ENCODE results near the gene ESPN. TPM values are rescaled to one million over a fixed set of nuclear protein-coding genes. Genes with fewer than 3 reads are reported as not detected.
"Not testable (repeated sequence)": the region's sequence is repeated elsewhere in the genome, so short reads cannot be mapped to it uniquely, and the experiment has no call there.

Gene ESPN
- total RNA-seq, 1 experiment from 2014 or later, result 8.5 TPM

- intact Hi-C loops (cut with micrococcal nuclease; ENCODE audit: unreplicated experiment), result no loop called here
Observed at GRCh38 chr1:6426972-6427350, 2.4 kb downstream of the ESPN start.

GRCh38 chr1:6427441-6428390 lies 3.1 kb downstream of the ESPN start:
- DNase-seq (ENCODE audit: low read depth, low spot score) (no peak), ATAC-seq (peak; percentile 14; the same call in 1 of the 2 replicates)
- H3K4me3 ChIP-seq (ENCODE audit: low read depth in 2 of 2, low read length in 2 of 2), result no peak overlapping the region
- ChIA-PET POLR2A (interaction anchor here (0.7 kb wide), 1 partner anchor 140 kb away, joined by 3 read pairs; no protein-coding TSS in a partner anchor), CTCF (interaction anchor here (1.6 kb wide), 1 partner anchor 10 kb away, joined by 35 read pairs; no protein-coding TSS in a partner anchor)
- H3K4me1 ChIP-seq (ENCODE audit: control insufficient read depth, insufficient read depth, low read length), result peaks cover 26% of the 10 kb centered on the region
- TF ChIP-seq TCF7L2 (IDR thresholded peaks at IDR 0.05; ENCODE audit: low read depth, low read length) (no peak), CTCF (IDR thresholded peaks at IDR 0.05) (no peak), SIN3A (IDR thresholded peaks at IDR 0.05; ENCODE audit: borderline replicate concordance, insufficient read depth, low read depth, low read length) (no peak), POLR2AphosphoS5 (IDR thresholded peaks at IDR 0.05; ENCODE audit: low read depth, low read length) (no peak)
- TF ChIP-seq, protein P1, sequence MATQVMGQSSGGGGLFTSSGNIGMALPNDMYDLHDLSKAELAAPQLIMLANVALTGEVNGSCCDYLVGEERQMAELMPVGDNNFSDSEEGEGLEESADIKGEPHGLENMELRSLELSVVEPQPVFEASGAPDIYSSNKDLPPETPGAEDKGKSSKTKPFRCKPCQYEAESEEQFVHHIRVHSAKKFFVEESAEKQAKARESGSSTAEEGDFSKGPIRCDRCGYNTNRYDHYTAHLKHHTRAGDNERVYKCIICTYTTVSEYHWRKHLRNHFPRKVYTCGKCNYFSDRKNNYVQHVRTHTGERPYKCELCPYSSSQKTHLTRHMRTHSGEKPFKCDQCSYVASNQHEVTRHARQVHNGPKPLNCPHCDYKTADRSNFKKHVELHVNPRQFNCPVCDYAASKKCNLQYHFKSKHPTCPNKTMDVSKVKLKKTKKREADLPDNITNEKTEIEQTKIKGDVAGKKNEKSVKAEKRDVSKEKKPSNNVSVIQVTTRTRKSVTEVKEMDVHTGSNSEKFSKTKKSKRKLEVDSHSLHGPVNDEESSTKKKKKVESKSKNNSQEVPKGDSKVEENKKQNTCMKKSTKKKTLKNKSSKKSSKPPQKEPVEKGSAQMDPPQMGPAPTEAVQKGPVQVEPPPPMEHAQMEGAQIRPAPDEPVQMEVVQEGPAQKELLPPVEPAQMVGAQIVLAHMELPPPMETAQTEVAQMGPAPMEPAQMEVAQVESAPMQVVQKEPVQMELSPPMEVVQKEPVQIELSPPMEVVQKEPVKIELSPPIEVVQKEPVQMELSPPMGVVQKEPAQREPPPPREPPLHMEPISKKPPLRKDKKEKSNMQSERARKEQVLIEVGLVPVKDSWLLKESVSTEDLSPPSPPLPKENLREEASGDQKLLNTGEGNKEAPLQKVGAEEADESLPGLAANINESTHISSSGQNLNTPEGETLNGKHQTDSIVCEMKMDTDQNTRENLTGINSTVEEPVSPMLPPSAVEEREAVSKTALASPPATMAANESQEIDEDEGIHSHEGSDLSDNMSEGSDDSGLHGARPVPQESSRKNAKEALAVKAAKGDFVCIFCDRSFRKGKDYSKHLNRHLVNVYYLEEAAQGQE (IDR thresholded peaks at IDR 0.05; ENCODE audit: insufficient read depth in 1 of 2, low read depth in 2 of 2, low read length in 1 of 2), result no peak
- no TSS peak for BruUV-seq (replicated peaks)
- no peaks in the 10 kb centered on the region for H3K9me3 ChIP-seq (ENCODE audit: control insufficient read depth, insufficient read depth, low read depth, low read length)
- H3K27me3 ChIP-seq (ENCODE audit: control insufficient read depth, insufficient read depth, low read length), result no peaks in the 10 kb centered on the region
- H3K27ac ChIP-seq (ENCODE audit: low read length), result no peak overlapping the region
- H3K36me3 ChIP-seq (ENCODE audit: control insufficient read depth, insufficient read depth, low read length), result no peaks in the 10 kb centered on the region; the same call in 1 of the 2 replicates
- intact Hi-C loops (cut with micrococcal nuclease; ENCODE audit: unreplicated experiment) (no loop called here), in situ Hi-C loops (cut with HindIII; ENCODE audit: low pct_unique_long_range_greater_than_20kb, low sequenced_read_pairs) (no loop called here)

More at GRCh38 chr1:6426972-6427350, 2.4 kb downstream of the ESPN start:
- H3K27me3 ChIP-seq (ENCODE audit: control insufficient read depth, insufficient read depth, low read length), result no peaks in the 10 kb centered on the region
- H3K27ac ChIP-seq (ENCODE audit: low read length), result no peak overlapping the region
- CTCF ChIA-PET, result interaction anchor here (0.9 to 1.6 kb wide), 2 partner anchors 11 to 181 kb away, joined by 6 to 35 read pairs; no protein-coding TSS in a partner anchor
- H3K36me3 ChIP-seq (ENCODE audit: control insufficient read depth, insufficient read depth, low read length), result no peaks in the 10 kb centered on the region; the same call in 1 of the 2 replicates
- in situ Hi-C loops (cut with HindIII; ENCODE audit: low pct_unique_long_range_greater_than_20kb, low sequenced_read_pairs), result no loop called here
- H3K9me3 ChIP-seq (ENCODE audit: control insufficient read depth, insufficient read depth, low read depth, low read length), result no peaks in the 10 kb centered on the region
- TF ChIP-seq SIN3A (IDR thresholded peaks at IDR 0.05; ENCODE audit: borderline replicate concordance, insufficient read depth, low read depth, low read length) (no peak), CTCF (IDR thresholded peaks at IDR 0.05) (no peak), TCF7L2 (IDR thresholded peaks at IDR 0.05; ENCODE audit: low read depth, low read length) (no peak), POLR2AphosphoS5 (IDR thresholded peaks at IDR 0.05; ENCODE audit: low read depth, low read length) (no peak)
- TF ChIP-seq, protein P1 (IDR thresholded peaks at IDR 0.05; ENCODE audit: insufficient read depth in 1 of 2, low read depth in 2 of 2, low read length in 1 of 2), result no peak
- no TSS peak for BruUV-seq (replicated peaks)
- DNase-seq (ENCODE audit: low read depth, low spot score), result no peak
- ATAC-seq, result no peak
- peaks cover 26% of the 10 kb centered on the region for H3K4me1 ChIP-seq (ENCODE audit: control insufficient read depth, insufficient read depth, low read length)
- no peak overlapping the region for H3K4me3 ChIP-seq (ENCODE audit: low read depth in 2 of 2, low read length in 2 of 2)
- POLR2A ChIA-PET, result interaction anchor here (1.1 kb wide), 1 partner anchor 61 kb away, joined by 3 read pairs; no protein-coding TSS in a partner anchor

DNA sequence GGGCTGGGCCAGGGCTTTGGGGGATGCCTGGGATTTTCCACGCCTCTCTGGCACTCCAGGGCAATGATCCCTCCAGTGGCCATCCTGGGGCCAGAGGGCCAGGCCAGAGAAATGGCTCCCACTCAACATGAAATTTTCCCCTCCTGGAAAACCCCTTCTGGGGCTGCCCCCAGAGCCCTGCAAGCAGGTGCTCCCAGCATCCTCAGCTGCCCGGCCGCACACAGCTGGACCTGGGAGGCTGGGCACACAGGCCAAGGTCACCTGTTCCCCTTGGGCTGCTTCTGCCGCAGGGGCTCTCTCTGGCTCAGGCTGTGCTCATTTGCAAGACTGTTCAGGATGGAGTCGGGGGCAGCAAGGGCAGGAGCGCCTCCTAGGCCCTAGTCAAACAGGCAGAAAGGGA lies 3.9 kb downstream of the ESPN start:
- H3K9me3 ChIP-seq (ENCODE audit: control insufficient read depth, insufficient read depth, low read depth, low read length); H3K27ac ChIP-seq (ENCODE audit: low read length); ATAC-seq; CTCF ChIA-PET; intact Hi-C loops (cut with micrococcal nuclease; ENCODE audit: unreplicated experiment); H3K27me3 ChIP-seq (ENCODE audit: control insufficient read depth, insufficient read depth, low read length); H3K36me3 ChIP-seq (ENCODE audit: control insufficient read depth, insufficient read depth, low read length); H3K4me3 ChIP-seq (ENCODE audit: low read depth in 2 of 2, low read length in 2 of 2); in situ Hi-C loops (cut with HindIII; ENCODE audit: low pct_unique_long_range_greater_than_20kb, low sequenced_read_pairs); DNase-seq (ENCODE audit: low read depth, low spot score); BruUV-seq (replicated peaks): not testable (repeated sequence)
- POLR2A ChIA-PET, result interaction anchor here (0.7 kb wide), 1 partner anchor 141 kb away, joined by 3 read pairs; no protein-coding TSS in a partner anchor
- H3K4me1 ChIP-seq (ENCODE audit: control insufficient read depth, insufficient read depth, low read length), result peaks cover 20% of the 10 kb centered on the region

Measured in Panc1 (cell line).